AG09309 (cell line): ENCODE data around the gene RIC8B.

Experiments
- DNase-seq: peaks from one replicate; pipeline ENCODE4 v3.0.0-alpha.2; 2010; ENCODE audit warnings: low read depth
- H3K4me3 ChIP-seq: 2 replicates; pipeline ENCODE4 v1.5.1; 2011; ENCODE audit warnings: mild to moderate bottlenecking, low read depth, low read length, moderate library complexity; ENCODE audit not compliant: control insufficient read depth
- TF ChIP-seq, protein P1 (sequence below): IDR thresholded peaks from 2 replicates; pipeline ENCODE4 v1.5.1; 2011; ENCODE audit warnings: mild to moderate bottlenecking, low read depth, low read length, inconsistent platforms; ENCODE audit not compliant: insufficient read depth, control insufficient read depth; ENCODE audit errors: missing control alignments

RIC8B gene

DNA sequence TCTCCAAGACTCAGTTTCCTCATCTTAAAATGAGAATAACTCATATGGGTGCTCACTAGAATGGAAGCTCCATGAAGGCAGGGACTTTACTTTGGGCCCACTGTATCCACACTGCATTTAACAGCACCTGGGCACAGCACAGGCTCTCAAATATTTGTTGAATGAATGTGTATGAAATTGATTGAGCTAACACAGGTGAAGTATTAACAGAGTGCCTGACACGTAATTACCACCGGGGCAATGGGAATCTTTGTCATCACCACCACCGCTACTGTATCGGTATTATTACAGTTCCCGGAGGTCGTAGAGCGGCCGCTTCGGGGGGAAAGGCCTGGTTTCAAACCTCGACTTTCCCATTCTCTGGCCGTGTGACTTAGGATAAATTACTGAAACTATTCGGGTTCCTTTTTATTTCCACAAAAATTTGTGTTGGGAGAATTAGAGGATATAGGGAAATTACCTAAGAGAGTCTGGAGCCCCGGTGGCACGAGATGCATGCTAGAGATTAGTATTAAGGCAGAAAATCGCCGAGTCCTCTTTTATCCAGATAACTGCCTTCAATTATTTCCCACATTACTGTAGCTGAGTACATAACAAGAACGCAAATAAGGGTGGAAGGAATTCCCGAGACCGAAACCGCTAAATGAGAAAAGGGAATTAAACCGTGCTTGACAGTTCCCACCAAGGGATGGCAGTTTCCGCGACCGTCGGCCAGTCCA, 1.0 kb upstream of the RIC8B start:
- DNase-seq, result no peak
- TF ChIP-seq, protein P1, sequence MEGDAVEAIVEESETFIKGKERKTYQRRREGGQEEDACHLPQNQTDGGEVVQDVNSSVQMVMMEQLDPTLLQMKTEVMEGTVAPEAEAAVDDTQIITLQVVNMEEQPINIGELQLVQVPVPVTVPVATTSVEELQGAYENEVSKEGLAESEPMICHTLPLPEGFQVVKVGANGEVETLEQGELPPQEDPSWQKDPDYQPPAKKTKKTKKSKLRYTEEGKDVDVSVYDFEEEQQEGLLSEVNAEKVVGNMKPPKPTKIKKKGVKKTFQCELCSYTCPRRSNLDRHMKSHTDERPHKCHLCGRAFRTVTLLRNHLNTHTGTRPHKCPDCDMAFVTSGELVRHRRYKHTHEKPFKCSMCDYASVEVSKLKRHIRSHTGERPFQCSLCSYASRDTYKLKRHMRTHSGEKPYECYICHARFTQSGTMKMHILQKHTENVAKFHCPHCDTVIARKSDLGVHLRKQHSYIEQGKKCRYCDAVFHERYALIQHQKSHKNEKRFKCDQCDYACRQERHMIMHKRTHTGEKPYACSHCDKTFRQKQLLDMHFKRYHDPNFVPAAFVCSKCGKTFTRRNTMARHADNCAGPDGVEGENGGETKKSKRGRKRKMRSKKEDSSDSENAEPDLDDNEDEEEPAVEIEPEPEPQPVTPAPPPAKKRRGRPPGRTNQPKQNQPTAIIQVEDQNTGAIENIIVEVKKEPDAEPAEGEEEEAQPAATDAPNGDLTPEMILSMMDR, result no peak
- peak overlapping the region; percentile 91 for H3K4me3 ChIP-seq

DNA sequence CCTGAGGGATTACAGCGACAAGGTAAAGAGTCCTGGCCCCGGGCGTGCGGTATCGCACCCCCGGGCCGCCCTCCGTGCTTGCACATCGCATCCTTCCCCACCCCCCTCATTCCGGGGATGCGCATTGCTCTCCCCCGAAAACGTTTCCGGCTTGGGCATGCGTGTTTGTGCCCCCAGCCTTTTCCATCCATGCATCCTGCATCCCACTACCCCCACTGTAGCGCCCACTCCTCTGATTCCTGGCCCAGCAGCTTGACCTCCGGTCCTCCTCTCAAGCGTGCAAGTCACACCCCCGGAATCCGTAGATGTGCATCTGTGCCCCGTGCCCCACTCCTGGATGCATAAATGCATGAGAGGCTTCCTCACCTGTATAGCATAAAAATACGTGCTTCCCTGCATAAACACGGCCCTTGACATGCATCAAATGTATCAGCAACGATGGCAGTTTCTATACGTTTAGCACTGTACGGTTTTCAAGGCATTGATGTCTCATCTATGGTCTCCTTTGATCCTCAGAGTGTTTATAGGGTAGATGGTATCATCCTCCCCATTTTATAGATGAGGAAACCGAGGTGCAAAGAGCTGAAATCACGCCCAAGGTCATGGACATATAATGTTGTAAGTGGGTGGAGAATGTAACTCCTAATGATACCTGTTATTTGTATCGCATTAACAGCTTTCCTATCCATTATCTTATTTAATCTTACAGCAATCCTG, 484 bp downstream of the RIC8B start:
- DNase-seq, result no peak
- H3K4me3 ChIP-seq, result peak overlapping the region; percentile 91
- TF ChIP-seq, protein P1, result no peak

DNA sequence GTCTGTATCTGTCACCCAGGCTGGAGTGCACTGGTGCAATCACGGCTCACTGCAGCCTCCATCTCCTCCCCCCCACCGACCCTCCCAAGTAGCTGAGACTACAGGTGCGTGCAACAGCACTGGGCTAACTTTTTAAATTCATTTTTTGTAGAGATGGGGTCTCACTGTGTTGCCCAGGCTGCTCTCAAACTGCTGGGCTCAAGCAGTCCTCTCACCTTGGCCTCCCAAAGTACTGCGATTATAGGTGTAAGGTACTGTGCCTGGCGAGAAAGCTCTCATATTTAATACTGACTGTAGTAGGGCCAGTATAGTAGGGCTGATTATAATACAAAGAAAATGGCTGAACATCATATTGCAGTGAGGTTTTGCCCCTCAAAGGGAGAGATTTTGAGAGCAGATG, 2.4 kb downstream of the RIC8B start:
- TF ChIP-seq, protein P1, result no peak
- DNase-seq, result no peak
- no peak overlapping the region for H3K4me3 ChIP-seq

DNA sequence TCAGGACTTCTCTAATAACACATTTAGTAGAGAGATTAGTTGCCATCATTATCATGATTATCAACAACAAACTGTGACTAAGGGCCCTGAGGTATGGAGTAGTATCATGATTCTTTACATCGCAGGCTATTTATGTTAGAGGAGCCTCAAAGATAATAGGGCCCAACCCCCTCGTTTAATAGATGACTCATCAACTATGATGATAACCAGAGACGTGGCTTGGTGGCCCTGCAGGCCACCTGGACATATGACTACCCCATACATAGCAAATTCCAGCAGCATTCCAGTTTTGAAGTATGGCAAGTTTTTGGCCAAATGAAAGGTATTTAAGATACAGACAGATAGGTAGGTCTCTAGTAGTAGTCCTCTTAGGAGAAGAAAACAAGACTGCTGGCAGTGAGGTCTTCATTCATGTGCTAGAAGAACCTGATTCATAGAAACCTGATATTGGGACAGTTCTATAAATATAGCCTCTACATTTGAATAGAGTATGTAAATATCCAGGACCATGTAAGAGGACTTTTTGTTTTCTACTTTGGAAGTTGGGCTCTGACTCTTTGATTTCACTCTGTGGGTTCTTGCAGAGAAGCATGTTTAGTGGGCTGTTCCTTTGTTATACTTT, 5.6 kb downstream of the RIC8B start:
- DNase-seq, result no peak
- no peak overlapping the region for H3K4me3 ChIP-seq
- TF ChIP-seq, protein P1, result no peak

DNA sequence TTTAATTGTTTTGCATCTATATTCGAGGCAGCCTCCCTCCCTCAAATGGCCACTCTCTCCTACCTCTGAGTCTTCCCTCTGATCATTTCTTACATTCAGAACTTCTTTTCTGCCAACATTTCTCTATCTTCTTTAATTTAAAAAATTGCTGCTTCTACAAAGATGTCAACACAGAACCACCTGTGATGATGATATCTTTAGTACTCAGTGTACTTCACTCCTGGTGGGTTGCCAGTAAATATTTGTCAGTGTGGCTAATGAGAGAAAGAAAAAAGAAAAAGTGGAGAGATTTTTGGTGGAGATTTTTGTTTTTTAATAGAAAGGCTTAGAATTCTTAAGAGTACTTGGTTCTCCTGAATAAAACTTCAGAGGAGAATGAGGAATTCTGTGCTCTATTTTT, 8.1 kb downstream of the RIC8B start:
- TF ChIP-seq, protein P1, result no peak
- DNase-seq, result no peak
- no peak overlapping the region for H3K4me3 ChIP-seq

DNA sequence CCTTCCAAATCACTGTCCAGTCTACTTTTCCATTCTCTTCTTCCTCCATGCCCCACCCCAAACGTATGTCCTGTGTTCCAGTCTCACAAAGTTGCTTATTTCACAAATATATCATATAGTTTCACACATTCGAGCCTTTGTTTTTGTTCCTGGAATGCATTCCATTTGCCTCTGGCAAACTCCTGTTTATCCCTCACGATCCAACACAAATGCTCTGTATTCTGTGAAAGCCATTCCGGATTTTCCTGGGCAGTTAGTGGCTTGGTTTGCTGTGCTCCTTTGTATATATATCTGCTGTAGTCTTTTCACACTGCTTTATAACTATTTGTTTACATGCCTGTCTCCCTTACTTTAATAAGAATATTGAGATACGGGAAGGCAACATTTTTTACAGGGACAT, 9.0 kb downstream of the RIC8B start:
- TF ChIP-seq, protein P1, result no peak
- no peak overlapping the region for H3K4me3 ChIP-seq
- DNase-seq, result no peak
